ENCODE results near the gene COPG2.

GRCh38 chr7:130513447-130513846, 155.1 kb downstream of the COPG2 start:
- no peak for TF ChIP-seq CTCF (IDR thresholded peaks at IDR 0.05; ENCODE audit: insufficient read depth, low read depth, low read length)
- no peak for TF ChIP-seq EZH2 (IDR thresholded peaks at IDR 0.05; ENCODE audit: insufficient read depth, low read length)
